ENCODE results near the gene SPSB2.

DNA sequence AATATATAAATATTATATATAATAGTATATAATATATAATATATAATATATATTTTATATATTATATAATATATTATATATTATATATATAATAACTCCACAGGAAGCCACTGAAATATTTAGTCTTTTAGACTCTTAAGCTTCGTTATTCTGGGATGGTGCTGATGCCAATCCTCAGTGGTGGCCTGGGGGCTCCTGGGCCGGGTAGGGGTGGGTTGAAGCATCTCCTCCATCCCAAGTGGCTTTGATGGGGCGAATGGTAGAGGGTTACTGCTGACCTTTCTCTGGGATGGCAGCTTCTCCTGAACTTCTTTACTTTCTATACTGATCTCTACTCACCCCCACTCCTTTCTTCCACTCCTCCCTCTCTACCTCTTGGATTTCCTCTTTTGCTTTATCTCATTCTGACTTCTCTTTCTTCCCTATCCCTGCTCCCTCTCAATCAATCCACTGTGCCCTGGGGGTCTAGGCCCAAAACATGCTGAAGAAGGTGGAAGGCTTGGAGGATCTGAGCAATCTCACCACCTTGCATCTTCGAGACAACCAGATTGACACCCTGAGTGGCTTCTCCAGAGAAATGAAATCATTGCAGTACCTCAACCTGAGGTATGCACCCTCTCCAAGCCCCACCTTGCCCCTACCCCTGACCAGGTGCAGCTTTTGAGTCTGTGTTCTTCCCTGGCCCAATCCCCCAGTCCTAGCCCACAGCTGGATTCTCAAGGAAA lies 36.5 kb upstream of the SPSB2 start:
- TF ChIP-seq, protein P1, sequence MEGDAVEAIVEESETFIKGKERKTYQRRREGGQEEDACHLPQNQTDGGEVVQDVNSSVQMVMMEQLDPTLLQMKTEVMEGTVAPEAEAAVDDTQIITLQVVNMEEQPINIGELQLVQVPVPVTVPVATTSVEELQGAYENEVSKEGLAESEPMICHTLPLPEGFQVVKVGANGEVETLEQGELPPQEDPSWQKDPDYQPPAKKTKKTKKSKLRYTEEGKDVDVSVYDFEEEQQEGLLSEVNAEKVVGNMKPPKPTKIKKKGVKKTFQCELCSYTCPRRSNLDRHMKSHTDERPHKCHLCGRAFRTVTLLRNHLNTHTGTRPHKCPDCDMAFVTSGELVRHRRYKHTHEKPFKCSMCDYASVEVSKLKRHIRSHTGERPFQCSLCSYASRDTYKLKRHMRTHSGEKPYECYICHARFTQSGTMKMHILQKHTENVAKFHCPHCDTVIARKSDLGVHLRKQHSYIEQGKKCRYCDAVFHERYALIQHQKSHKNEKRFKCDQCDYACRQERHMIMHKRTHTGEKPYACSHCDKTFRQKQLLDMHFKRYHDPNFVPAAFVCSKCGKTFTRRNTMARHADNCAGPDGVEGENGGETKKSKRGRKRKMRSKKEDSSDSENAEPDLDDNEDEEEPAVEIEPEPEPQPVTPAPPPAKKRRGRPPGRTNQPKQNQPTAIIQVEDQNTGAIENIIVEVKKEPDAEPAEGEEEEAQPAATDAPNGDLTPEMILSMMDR (IDR thresholded peaks at IDR 0.05; ENCODE audit: poor library complexity, severe bottlenecking): no peak
- no peak for TF ChIP-seq EP300 (conservative IDR thresholded peaks at IDR 0.05; ENCODE audit: poor library complexity, severe bottlenecking)
- no peak for TF ChIP-seq RAD21 (conservative IDR thresholded peaks at IDR 0.05)
- no peak for TF ChIP-seq POLR2AphosphoS5 (IDR thresholded peaks at IDR 0.05)
- no peak for TF ChIP-seq MXI1 (conservative IDR thresholded peaks at IDR 0.05; ENCODE audit: poor library complexity, severe bottlenecking)
- TF ChIP-seq EZH2 (IDR thresholded peaks at IDR 0.05; ENCODE audit: borderline replicate concordance, insufficient read depth, low read length, poor library complexity, severe bottlenecking): no peak
- no peak for TF ChIP-seq REST (IDR thresholded peaks at IDR 0.05; ENCODE audit: borderline replicate concordance)
- TF ChIP-seq TAF1 (IDR thresholded peaks at IDR 0.05; ENCODE audit: low read depth): no peak
